Stimulated activated CD4-positive, alpha-beta T cell treated with anti-CD3 and anti-CD28 coated beads, Interleukin-4, amount 100 ng/mL, for 48 hours (primary cell): ENCODE results near the gene TMEM51.

ENCODE experiments used
- DNase-seq, 2 donors: peaks; one replicate each; pipeline ENCODE4 v3.0.0-alpha.2; 2020; ENCODE audit warnings: low read depth in 2 of 2

Gene TMEM51

GRCh38 chr1:15246960-15247614 lies 93.5 kb downstream of the TMEM51 start, which contains the start of gene FHAD1:
Gene FHAD1, plus strand, starts transcription at chr1:15247223. Its CDS starts 4,562 bp downstream, at chr1:15251785.
- DNase-seq = peak; percentile 37 to 44

- no peak for DNase-seq
Observed at GRCh38 chr1:15248216-15248615, 94.7 kb downstream of the TMEM51 start.

- DNase-seq = peak; percentile 38 to 59
Observed at GRCh38 chr1:15249081-15249480, 95.5 kb downstream of the TMEM51 start.

- DNase-seq = no peak
Observed at GRCh38 chr1:15251857-15252835, 98.6 kb downstream of the TMEM51 start.

- DNase-seq = no peak
Observed at GRCh38 chr1:15254559-15254958, 101.0 kb downstream of the TMEM51 start.

- no peak for DNase-seq
Observed at GRCh38 chr1:15255582-15256149, 102.1 kb downstream of the TMEM51 start.

- no peak for DNase-seq
Observed at GRCh38 chr1:15256584-15256983, 103.0 kb downstream of the TMEM51 start.

- no peak for DNase-seq
Observed at GRCh38 chr1:15257309-15257708, 103.8 kb downstream of the TMEM51 start.

- DNase-seq = no peak
Observed at GRCh38 chr1:15258833-15259621, 105.5 kb downstream of the TMEM51 start.

- no peak for DNase-seq
Observed at GRCh38 chr1:15259622-15260007, 106.1 kb downstream of the TMEM51 start.

GRCh38 chr1:15260418-15261154 lies 107.0 kb downstream of the TMEM51 start:
- DNase-seq = no peak

- DNase-seq = no peak
Observed at GRCh38 chr1:15261155-15262002, 107.8 kb downstream of the TMEM51 start.

- no peak for DNase-seq
Observed at GRCh38 chr1:15262003-15262377, 108.4 kb downstream of the TMEM51 start.

GRCh38 chr1:15262706-15263105 lies 109.2 kb downstream of the TMEM51 start:
- no peak for DNase-seq

- no peak for DNase-seq
Observed at GRCh38 chr1:15264769-15265168, 111.2 kb downstream of the TMEM51 start.
